Coronary artery (tissue), 2 donors: ENCODE data around the gene NTN3.
A peak's percentile ranks its signal among the peaks of the same experiment; 100 is the strongest.

Experiments
- DNase-seq: peaks from one replicate; pipeline ENCODE4 v3.0.0-alpha.2; 2017; ENCODE audit warnings: low spot score
- H3K27ac ChIP-seq, 2 donors: fragments of 200-600 bp; sonication (generic); one replicate each; pipeline ENCODE4 v1.5.1; 2016 to 2019
- H3K4me3 ChIP-seq: fragments of 200-600 bp; sonication (generic); 2 replicates; pipeline ENCODE4 v1.5.1; 2016; ENCODE audit warnings: mild to moderate bottlenecking, moderate library complexity
- CTCF ChIP-seq: fragments of 200-600 bp; sonication (generic); IDR thresholded peaks from one replicate; pipeline ENCODE4 v1.5.1; 2019; ENCODE audit warnings: antibody characterized with exemption

Gene NTN3

GRCh38 chr16:2426941-2427361, 44.1 kb upstream of the NTN3 start:
- no peak for TF ChIP-seq CTCF
- Histone ChIP-seq H3K4me3 (no peak overlapping the region), H3K27ac (no peak overlapping the region)
- DNase-seq, result no peak

GRCh38 chr16:2427526-2427925, 43.6 kb upstream of the NTN3 start:
- no peak for DNase-seq
- Histone ChIP-seq H3K4me3 (no peak overlapping the region), H3K27ac (no peak overlapping the region)
- no peak for TF ChIP-seq CTCF

DNA sequence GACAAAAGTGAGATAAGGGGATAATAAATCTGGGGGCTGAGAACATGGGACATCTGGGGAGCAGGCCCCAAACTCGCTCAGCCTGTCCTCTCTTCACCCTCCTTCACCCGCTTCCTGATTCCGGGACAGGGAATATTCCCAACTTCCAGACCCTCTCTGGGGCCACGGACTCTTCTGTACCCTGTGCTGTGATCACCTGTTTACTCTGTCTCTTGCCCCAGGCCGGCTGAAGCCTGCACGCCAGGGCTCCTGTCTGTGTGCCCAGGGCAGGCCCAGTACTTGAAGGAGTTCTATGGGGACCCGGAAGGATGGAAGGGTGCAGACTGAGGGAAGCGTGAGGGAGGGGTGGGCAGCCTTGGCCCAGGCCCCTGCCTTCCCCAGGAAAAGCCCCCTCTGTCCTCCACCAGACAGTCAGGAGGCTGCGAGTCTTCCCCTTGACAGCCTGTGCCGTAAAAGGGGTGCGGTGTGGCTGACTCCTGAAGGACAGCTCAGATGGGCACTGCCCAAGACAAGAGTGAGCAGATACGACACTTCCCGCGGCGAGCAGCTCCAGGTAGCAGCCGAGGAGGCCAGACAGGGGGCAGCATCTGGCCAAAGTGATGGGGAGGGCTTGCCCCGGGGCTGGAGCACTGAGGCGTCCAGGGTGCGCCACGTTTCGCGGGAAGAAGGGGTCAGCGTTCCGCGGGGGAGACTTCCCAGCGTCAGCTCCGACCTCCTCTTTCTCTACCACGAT, 42.9 kb upstream of the NTN3 start:
- Histone ChIP-seq H3K4me3 (peak overlapping the region; percentile 89), H3K27ac (peak overlapping the region; percentile 52 to 76)
- DNase-seq, result no peak
- TF ChIP-seq CTCF, result no peak

GRCh38 chr16:2428784-2429033, 42.4 kb upstream of the NTN3 start:
- Histone ChIP-seq H3K4me3 (peak overlapping the region; percentile 89), H3K27ac (peak overlapping the region; percentile 52 to 76)
- no peak for DNase-seq
- TF ChIP-seq CTCF, result no peak

DNA sequence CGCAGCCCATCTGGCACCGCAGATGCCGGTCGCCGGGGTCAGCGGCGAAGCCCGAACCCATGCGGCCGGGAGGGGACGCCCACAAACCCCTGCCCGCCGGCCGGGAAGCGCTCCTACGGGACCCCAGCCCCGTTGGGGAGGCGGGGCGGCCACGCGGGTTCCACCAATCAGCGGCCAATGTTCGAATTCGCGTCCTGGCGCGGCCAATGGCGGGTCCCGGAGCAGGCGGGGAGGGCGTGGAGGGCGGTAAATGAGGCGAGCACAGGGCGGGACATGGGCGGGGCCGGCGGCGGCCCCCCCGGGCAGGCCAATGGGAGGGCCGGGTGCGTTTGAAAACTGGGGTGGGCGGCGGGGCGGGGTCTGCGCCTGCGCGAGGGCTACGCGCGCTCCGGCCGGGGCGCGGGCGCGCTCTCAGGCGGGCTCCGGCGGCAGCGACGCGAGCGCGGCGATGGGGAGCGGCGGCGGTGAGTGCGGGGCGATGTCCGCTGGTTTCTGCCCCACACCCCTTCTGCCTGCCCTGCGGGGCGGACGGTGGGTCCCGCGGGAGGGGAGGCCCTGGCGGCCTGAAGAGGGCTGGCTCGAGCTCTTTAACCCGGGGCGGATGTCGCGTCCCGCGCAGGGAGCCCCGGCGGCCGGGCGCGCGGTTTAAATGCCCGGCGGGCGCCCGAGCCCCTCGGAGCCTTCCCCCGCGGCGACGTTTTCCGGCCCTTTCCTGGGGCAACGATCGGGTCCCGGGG, 41.9 kb upstream of the NTN3 start, which contains the start of gene CCNF:
CCNF (plus strand) TSS at position 414 of the 737 bp plus-strand sequence; CDS start at position 449, 35 bp downstream.
- Histone ChIP-seq H3K27ac (peak within 1 kb of the TSS; percentile 52 to 76), H3K4me3 (peak within 1 kb of the TSS; percentile 89)
- TF ChIP-seq CTCF, result no peak
- DNase-seq, result peak; percentile 97

- TF ChIP-seq CTCF, result no peak
- Histone ChIP-seq H3K4me3 (peak overlapping the region; percentile 89), H3K27ac (peak overlapping the region in 1 of 2 donors; percentile 76)
- DNase-seq, result no peak
These were observed 41.1 kb upstream of the NTN3 start for GRCh38 chr16:2429771-2430663.
